ENCODE measurements around the gene SCGB3A2.

DNA sequence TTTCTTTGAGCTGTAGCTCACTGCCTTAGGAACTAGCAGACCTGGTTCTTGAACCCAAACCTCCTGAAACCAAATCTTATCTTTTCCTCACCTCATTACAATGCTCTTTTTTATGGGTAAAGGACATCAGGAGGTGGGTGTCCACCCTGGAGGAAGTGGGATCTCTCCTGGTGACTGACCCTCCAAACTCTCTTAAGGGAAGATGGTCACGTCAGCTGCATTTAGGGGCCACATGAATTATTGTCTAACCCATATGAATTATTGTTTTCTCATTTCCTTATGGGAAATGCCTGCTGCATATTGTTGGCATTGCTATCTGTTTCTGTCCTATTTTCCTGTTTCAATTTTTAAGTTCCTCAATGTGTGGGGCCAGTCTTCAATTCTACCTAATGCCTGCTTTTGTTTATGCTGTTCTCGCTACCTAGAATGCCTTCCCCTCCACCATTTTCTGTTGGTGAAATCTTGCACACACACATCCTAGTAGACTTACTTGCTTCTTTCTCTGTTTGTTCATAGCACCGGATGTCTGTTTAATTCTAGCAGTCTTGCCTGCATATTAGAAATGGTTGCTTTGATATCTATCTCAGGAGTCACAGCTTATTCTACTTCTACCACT, 25.0 kb upstream of the SCGB3A2 start:
- TF ChIP-seq CTCF (IDR thresholded peaks at IDR 0.05) (no peak), EZH2 (IDR thresholded peaks at IDR 0.05; ENCODE audit: borderline replicate concordance, insufficient read depth, low read depth, low read length, poor library complexity, severe bottlenecking) (no peak)

Data from B cell (primary cell).